Measurements from ENCODE around the gene TPRN.

TPRN gene

GRCh38 chr9:137226338-137227053 lies 26.0 kb upstream of the TPRN start:
- no peak overlapping the region for H3K4me3 ChIP-seq (replicated peaks; ENCODE audit: low read depth, low read length)
- TF ChIP-seq, protein P1, sequence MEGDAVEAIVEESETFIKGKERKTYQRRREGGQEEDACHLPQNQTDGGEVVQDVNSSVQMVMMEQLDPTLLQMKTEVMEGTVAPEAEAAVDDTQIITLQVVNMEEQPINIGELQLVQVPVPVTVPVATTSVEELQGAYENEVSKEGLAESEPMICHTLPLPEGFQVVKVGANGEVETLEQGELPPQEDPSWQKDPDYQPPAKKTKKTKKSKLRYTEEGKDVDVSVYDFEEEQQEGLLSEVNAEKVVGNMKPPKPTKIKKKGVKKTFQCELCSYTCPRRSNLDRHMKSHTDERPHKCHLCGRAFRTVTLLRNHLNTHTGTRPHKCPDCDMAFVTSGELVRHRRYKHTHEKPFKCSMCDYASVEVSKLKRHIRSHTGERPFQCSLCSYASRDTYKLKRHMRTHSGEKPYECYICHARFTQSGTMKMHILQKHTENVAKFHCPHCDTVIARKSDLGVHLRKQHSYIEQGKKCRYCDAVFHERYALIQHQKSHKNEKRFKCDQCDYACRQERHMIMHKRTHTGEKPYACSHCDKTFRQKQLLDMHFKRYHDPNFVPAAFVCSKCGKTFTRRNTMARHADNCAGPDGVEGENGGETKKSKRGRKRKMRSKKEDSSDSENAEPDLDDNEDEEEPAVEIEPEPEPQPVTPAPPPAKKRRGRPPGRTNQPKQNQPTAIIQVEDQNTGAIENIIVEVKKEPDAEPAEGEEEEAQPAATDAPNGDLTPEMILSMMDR (IDR thresholded peaks at IDR 0.05; ENCODE audit: low read length, missing control alignments) = no peak
- DNase-seq (ENCODE audit: low read depth) = no peak

- DNase-seq (ENCODE audit: low read depth) = no peak
- H3K4me3 ChIP-seq (replicated peaks; ENCODE audit: low read depth, low read length) = no peak overlapping the region
- TF ChIP-seq, protein P1 (IDR thresholded peaks at IDR 0.05; ENCODE audit: low read length, missing control alignments) = no peak
These were observed 25.3 kb upstream of the TPRN start for GRCh38 chr9:137225699-137226331.

GRCh38 chr9:137224830-137225694 lies 24.5 kb upstream of the TPRN start, which contains the start of gene CYSRT1:
Gene CYSRT1, plus strand, starts transcription at chr9:137225174. Its CDS starts 448 bp downstream, at chr9:137225622.
- TF ChIP-seq, protein P1 (IDR thresholded peaks at IDR 0.05; ENCODE audit: low read length, missing control alignments) = no peak

GRCh38 chr9:137223078-137223970 lies 22.8 kb upstream of the TPRN start:
- DNase-seq (ENCODE audit: low read depth) = peak; percentile 99
- TF ChIP-seq, protein P1 (IDR thresholded peaks at IDR 0.05; ENCODE audit: low read length, missing control alignments) = no peak
- H3K4me3 ChIP-seq (replicated peaks; ENCODE audit: low read depth, low read length) = peak overlapping the region; percentile 84

More at GRCh38 chr9:137224830-137225694, 24.5 kb upstream of the TPRN start, which contains the start of gene CYSRT1:
- peak within 1 kb of the TSS; percentile 84 for H3K4me3 ChIP-seq (replicated peaks; ENCODE audit: low read depth, low read length)
- no peak for DNase-seq (ENCODE audit: low read depth)

GRCh38 chr9:137222190-137223077 lies 21.9 kb upstream of the TPRN start, which contains the start of gene RNF208:
Gene RNF208, minus strand, starts transcription at chr9:137222240. Its CDS starts 1,028 bp downstream, at chr9:137221212.
- TF ChIP-seq, protein P1 (IDR thresholded peaks at IDR 0.05; ENCODE audit: low read length, missing control alignments) = no peak
- H3K4me3 ChIP-seq (replicated peaks; ENCODE audit: low read depth, low read length) = peak within 1 kb of the TSS; percentile 48
- no peak for DNase-seq (ENCODE audit: low read depth)
